Central memory CD8-positive, alpha-beta T cell (primary cell): ENCODE data around the gene TTF2.
A peak's percentile ranks its signal among the peaks of the same experiment; 100 is the strongest.

Experiments used
- ATAC-seq: fragments of 150-1000 bp; cut with Tn5 transposase; replicated peaks from 2 replicates; pipeline ENCODE4 v1.10.0; 2022; ENCODE audit warnings: mild to moderate bottlenecking, moderate FRiP score, moderate number of reproducible peaks; ENCODE audit not compliant: poor library complexity, severe bottlenecking; ENCODE audit errors: extremely low read depth
- DNase-seq, 2 donors: peaks; one replicate each; pipeline ENCODE4 v3.0.0; 2021; ENCODE audit warnings: low spot score in 2 of 2
- H3K27ac Mint-ChIP-seq: one replicate; pipeline ENCODE4 v1.8.0; 2022; ENCODE audit warnings: low read depth, mild to moderate bottlenecking, moderate library complexity, mixed read lengths
- H3K27me3 Mint-ChIP-seq: one replicate; pipeline ENCODE4 v1.8.0; 2022; ENCODE audit warnings: mixed read lengths
- H3K36me3 Mint-ChIP-seq: one replicate; pipeline ENCODE4 v1.8.0; 2022; ENCODE audit warnings: mild to moderate bottlenecking, moderate library complexity, mixed read lengths; ENCODE audit not compliant: insufficient read depth
- H3K4me1 Mint-ChIP-seq: one replicate; pipeline ENCODE4 v1.8.0; 2022; ENCODE audit warnings: mixed read lengths
- H3K4me3 Mint-ChIP-seq: one replicate; pipeline ENCODE4 v1.8.0; 2022; ENCODE audit warnings: mild to moderate bottlenecking, moderate library complexity, mixed read lengths
- H3K9me3 Mint-ChIP-seq: one replicate; pipeline ENCODE4 v1.8.0; 2022; ENCODE audit warnings: mixed read lengths

TTF2 gene

GRCh38 chr1:117077267-117077666, 17.1 kb downstream of the TTF2 start:
- H3K27me3 Mint-ChIP-seq = no peaks in the 10 kb centered on the region
- H3K9me3 Mint-ChIP-seq = no peaks in the 10 kb centered on the region
- DNase-seq = no peak
- H3K27ac Mint-ChIP-seq = no peak overlapping the region
- no peak overlapping the region for H3K4me3 Mint-ChIP-seq
- peaks cover 44% of the 10 kb centered on the region for H3K36me3 Mint-ChIP-seq
- H3K4me1 Mint-ChIP-seq = no peaks in the 10 kb centered on the region
- no peak for ATAC-seq

GRCh38 chr1:117079737-117080136, 19.6 kb downstream of the TTF2 start:
- H3K27ac Mint-ChIP-seq = no peak overlapping the region
- DNase-seq = no peak

GRCh38 chr1:117084231-117084630, 24.1 kb downstream of the TTF2 start:
- Mint-ChIP-seq H3K9me3 (no peaks in the 10 kb centered on the region), H3K36me3 (peaks cover 23% of the 10 kb centered on the region), H3K27me3 (no peaks in the 10 kb centered on the region), H3K27ac (no peak overlapping the region), H3K4me3 (no peak overlapping the region), H3K4me1 (no peaks in the 10 kb centered on the region)
- no peak for ATAC-seq
- DNase-seq = no peak

More at GRCh38 chr1:117079737-117080136, 19.6 kb downstream of the TTF2 start:
- no peak for ATAC-seq
- H3K4me3 Mint-ChIP-seq = no peak overlapping the region
- H3K27me3 Mint-ChIP-seq = no peaks in the 10 kb centered on the region
- H3K9me3 Mint-ChIP-seq = no peaks in the 10 kb centered on the region
- H3K4me1 Mint-ChIP-seq = no peaks in the 10 kb centered on the region
- peaks cover 42% of the 10 kb centered on the region for H3K36me3 Mint-ChIP-seq

DNA sequence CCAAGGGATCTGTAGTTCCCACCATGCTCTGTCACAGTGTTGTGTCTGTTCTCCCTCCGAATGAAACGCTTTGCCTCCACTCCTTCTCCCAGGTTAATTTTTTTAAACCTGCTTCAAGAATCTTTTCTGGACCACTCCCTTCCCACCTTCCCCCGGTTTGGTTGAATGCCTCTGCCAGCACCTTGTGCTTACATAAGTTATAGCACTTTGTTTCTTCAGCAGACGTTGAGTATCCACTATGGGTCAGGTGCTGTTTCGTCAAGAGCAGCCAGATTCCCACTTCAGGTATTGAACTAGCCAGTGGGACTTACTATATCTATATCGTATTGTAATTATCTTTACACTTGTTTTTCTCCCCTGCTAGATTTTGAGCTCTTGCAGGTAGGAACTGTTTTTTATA, 27.6 kb downstream of the TTF2 start:
- Mint-ChIP-seq H3K4me3 (no peak overlapping the region), H3K27me3 (no peaks in the 10 kb centered on the region), H3K9me3 (no peaks in the 10 kb centered on the region), H3K36me3 (peaks cover 19% of the 10 kb centered on the region), H3K4me1 (no peaks in the 10 kb centered on the region), H3K27ac (no peak overlapping the region)
- no peak for ATAC-seq
- no peak for DNase-seq

DNA sequence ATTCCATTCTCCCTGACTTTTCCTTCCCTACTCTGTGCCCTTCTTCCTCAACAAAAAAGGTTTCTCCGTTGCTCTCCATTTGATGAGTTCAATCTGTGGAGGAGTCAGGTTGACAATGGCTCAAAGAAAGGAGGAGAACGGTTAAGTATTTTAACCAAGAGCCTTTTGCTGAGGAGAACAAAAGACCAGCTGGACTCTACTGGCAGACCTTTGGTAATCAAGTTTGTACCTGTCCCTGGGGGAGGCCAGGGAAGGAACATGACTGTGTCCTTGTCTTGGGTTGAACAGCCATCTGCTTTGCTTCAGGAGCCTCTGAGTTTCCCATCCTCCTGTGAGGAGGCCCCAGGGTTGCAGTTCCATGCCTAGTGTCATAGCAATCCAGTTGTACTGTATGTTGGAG, 29.9 kb downstream of the TTF2 start:
- no peak overlapping the region for H3K27ac Mint-ChIP-seq
- no peaks in the 10 kb centered on the region for H3K27me3 Mint-ChIP-seq
- H3K4me1 Mint-ChIP-seq = no peaks in the 10 kb centered on the region
- H3K36me3 Mint-ChIP-seq = peaks cover 17% of the 10 kb centered on the region
- no peak overlapping the region for H3K4me3 Mint-ChIP-seq
- H3K9me3 Mint-ChIP-seq = no peaks in the 10 kb centered on the region
- no peak for ATAC-seq
- no peak for DNase-seq

- no peaks in the 10 kb centered on the region for H3K9me3 Mint-ChIP-seq
- H3K36me3 Mint-ChIP-seq = peaks cover 17% of the 10 kb centered on the region
- DNase-seq (no peak), ATAC-seq (no peak)
- no peaks in the 10 kb centered on the region for H3K4me1 Mint-ChIP-seq
- no peak overlapping the region for H3K27ac Mint-ChIP-seq
- no peaks in the 10 kb centered on the region for H3K27me3 Mint-ChIP-seq
- H3K4me3 Mint-ChIP-seq = no peak overlapping the region
Measured at GRCh38 chr1:117092594-117092993, 32.5 kb downstream of the TTF2 start.

GRCh38 chr1:117093091-117093534, 33.0 kb downstream of the TTF2 start:
- DNase-seq (no peak), ATAC-seq (no peak)
- H3K36me3 Mint-ChIP-seq = peaks cover 20% of the 10 kb centered on the region

GRCh38 chr1:117093870-117094621, 33.9 kb downstream of the TTF2 start:
- Mint-ChIP-seq H3K27me3 (no peaks in the 10 kb centered on the region), H3K36me3 (peaks cover 23% of the 10 kb centered on the region), H3K9me3 (no peaks in the 10 kb centered on the region), H3K27ac (no peak overlapping the region), H3K4me1 (no peaks in the 10 kb centered on the region), H3K4me3 (no peak overlapping the region)
- ATAC-seq (peak; percentile 60), DNase-seq (no peak)

More at GRCh38 chr1:117093091-117093534, 33.0 kb downstream of the TTF2 start:
- no peaks in the 10 kb centered on the region for H3K4me1 Mint-ChIP-seq
- H3K9me3 Mint-ChIP-seq = no peaks in the 10 kb centered on the region
- H3K27me3 Mint-ChIP-seq = no peaks in the 10 kb centered on the region
- no peak overlapping the region for H3K4me3 Mint-ChIP-seq
- H3K27ac Mint-ChIP-seq = no peak overlapping the region

GRCh38 chr1:117094841-117095604, 34.9 kb downstream of the TTF2 start:
- ATAC-seq (no peak), DNase-seq (no peak)
- Mint-ChIP-seq H3K36me3 (peaks cover 22% of the 10 kb centered on the region), H3K9me3 (no peaks in the 10 kb centered on the region), H3K4me1 (no peaks in the 10 kb centered on the region), H3K4me3 (no peak overlapping the region), H3K27ac (no peak overlapping the region), H3K27me3 (no peaks in the 10 kb centered on the region)

GRCh38 chr1:117096951-117097408, 36.9 kb downstream of the TTF2 start:
- H3K4me1 Mint-ChIP-seq = no peaks in the 10 kb centered on the region
- H3K9me3 Mint-ChIP-seq = no peaks in the 10 kb centered on the region
- H3K27me3 Mint-ChIP-seq = no peaks in the 10 kb centered on the region
- DNase-seq (no peak), ATAC-seq (no peak)
- no peak overlapping the region for H3K4me3 Mint-ChIP-seq
- H3K36me3 Mint-ChIP-seq = peaks cover 17% of the 10 kb centered on the region
- no peak overlapping the region for H3K27ac Mint-ChIP-seq

DNA sequence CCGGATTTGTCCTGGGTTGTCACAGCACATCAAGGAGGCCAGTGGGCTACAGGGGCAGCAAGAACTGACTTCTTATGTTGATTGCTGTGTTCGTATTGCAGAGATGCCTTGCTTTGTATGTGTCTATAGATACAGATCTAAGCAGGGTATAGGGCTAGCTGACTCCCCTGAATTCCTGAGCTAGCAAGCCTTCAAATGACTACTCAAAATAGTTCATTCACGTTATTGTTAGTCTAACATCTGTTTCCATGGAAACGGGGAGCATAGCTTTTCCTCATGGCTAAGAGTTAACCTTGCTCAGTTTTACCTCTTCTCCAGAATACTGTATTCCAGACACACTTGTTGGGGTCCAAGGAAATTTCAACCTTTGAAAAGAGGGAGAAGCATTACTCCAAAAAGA, 37.3 kb downstream of the TTF2 start:
- Mint-ChIP-seq H3K27me3 (no peaks in the 10 kb centered on the region), H3K27ac (no peak overlapping the region), H3K36me3 (peaks cover 18% of the 10 kb centered on the region), H3K4me1 (no peaks in the 10 kb centered on the region), H3K4me3 (no peak overlapping the region), H3K9me3 (no peaks in the 10 kb centered on the region)
- no peak for ATAC-seq
- no peak for DNase-seq

GRCh38 chr1:117098287-117098890, 38.3 kb downstream of the TTF2 start:
- Mint-ChIP-seq H3K4me1 (no peaks in the 10 kb centered on the region), H3K27me3 (no peaks in the 10 kb centered on the region), H3K9me3 (no peaks in the 10 kb centered on the region), H3K4me3 (no peak overlapping the region), H3K27ac (no peak overlapping the region), H3K36me3 (peaks cover 21% of the 10 kb centered on the region)
- ATAC-seq (no peak), DNase-seq (no peak)
